Measurements from ENCODE around the gene PTPN9. TPM values are rescaled to one million over a fixed set of nuclear protein-coding genes. Genes with fewer than 3 reads are reported as not detected.
A peak's percentile ranks its signal among the peaks of the same experiment; 100 is the strongest.

PTPN9 gene
- total and polyA plus RNA-seq, 10 of the 15 experiments (the other 5 are each of a cell fraction or from before 2014, with no cell fraction given), result 7.8 to 29.1 (median 18.5) TPM

DNA sequence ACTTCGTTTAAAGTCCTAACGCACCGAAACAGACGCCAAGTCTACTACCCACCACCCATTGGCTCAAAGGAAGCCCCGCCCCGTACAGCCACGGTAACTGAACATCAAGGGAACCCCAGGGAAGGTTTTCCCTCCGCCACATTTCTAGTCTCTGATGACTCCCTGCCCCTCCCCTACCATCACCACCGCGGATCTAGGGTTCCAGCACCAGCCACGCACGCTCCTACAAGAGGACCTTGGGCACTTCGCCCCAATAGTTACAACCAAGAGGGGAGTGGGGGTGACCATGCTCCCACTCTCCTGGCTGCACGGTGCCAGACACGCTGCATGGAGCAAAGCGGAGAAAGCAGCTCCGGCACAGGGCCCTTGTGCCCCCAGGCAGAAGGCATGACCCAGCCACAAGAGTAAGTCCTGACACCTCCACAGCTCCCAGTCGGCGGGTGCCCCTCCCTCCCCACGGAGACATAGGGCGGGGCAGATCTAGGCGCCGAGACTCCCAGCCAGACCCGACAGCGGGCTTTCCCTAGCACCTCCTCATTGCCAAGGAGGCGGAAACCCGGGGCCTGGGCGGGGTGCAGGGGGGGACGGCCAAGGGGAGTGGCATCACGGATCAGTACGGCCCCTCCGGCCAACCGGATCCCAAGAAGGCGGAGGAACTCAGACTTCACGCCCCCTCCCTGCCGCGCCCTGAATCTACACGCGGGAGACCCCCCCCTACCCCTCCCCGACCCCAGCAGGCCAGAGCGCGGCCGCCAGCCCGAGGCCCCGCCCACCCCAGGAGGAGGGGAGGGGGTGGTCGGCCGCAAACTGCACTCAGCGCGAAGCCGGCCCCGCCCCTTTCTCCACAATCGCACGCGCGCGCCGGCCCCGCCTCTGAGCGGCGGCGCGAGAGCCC, 128.6 kb downstream of the PTPN9 start (continued):
- TF ChIP-seq SP1 (IDR thresholded peaks at IDR 0.05; ENCODE audit: low read depth, low read length) (peak; percentile 16), ESRRA (IDR thresholded peaks at IDR 0.05; ENCODE audit: low read length) (no peak), CBX3 (IDR thresholded peaks at IDR 0.05; ENCODE audit: borderline replicate concordance, low read depth) (no peak), SIN3A (IDR thresholded peaks at IDR 0.05; ENCODE audit: low read depth, low read length) (no peak), EED (IDR thresholded peaks at IDR 0.05; ENCODE audit: low read depth) (peak; percentile 31; the same call in 1 of the 2 replicates), HDAC2 (IDR thresholded peaks at IDR 0.05) (no peak), STAT3 (IDR thresholded peaks at IDR 0.05; ENCODE audit: low read depth, low read length) (no peak), MTA2 (IDR thresholded peaks at IDR 0.05; ENCODE audit: low read depth) (no peak; the same call in 1 of the 2 replicates), HDAC6 (IDR thresholded peaks at IDR 0.05; ENCODE audit: unreplicated experiment) (no peak), CHD4 (IDR thresholded peaks at IDR 0.05) (no peak), LARP7 (IDR thresholded peaks at IDR 0.05) (peak; percentile 69; the same call in 1 of the 2 replicates), KAT2A (conservative IDR thresholded peaks at IDR 0.05; ENCODE audit: control insufficient read depth, low read depth, low read length) (no peak), SREBF1 (IDR thresholded peaks at IDR 0.05; ENCODE audit: low read length) (no peak), NR2F1 (conservative IDR thresholded peaks at IDR 0.05) (no peak)
- TF ChIP-seq, protein P1, sequence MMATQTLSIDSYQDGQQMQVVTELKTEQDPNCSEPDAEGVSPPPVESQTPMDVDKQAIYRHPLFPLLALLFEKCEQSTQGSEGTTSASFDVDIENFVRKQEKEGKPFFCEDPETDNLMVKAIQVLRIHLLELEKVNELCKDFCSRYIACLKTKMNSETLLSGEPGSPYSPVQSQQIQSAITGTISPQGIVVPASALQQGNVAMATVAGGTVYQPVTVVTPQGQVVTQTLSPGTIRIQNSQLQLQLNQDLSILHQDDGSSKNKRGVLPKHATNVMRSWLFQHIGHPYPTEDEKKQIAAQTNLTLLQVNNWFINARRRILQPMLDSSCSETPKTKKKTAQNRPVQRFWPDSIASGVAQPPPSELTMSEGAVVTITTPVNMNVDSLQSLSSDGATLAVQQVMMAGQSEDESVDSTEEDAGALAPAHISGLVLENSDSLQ (IDR thresholded peaks at IDR 0.05), result peak; percentile 25; the same call in 1 of the 2 replicates
- TF ChIP-seq, protein P2, sequence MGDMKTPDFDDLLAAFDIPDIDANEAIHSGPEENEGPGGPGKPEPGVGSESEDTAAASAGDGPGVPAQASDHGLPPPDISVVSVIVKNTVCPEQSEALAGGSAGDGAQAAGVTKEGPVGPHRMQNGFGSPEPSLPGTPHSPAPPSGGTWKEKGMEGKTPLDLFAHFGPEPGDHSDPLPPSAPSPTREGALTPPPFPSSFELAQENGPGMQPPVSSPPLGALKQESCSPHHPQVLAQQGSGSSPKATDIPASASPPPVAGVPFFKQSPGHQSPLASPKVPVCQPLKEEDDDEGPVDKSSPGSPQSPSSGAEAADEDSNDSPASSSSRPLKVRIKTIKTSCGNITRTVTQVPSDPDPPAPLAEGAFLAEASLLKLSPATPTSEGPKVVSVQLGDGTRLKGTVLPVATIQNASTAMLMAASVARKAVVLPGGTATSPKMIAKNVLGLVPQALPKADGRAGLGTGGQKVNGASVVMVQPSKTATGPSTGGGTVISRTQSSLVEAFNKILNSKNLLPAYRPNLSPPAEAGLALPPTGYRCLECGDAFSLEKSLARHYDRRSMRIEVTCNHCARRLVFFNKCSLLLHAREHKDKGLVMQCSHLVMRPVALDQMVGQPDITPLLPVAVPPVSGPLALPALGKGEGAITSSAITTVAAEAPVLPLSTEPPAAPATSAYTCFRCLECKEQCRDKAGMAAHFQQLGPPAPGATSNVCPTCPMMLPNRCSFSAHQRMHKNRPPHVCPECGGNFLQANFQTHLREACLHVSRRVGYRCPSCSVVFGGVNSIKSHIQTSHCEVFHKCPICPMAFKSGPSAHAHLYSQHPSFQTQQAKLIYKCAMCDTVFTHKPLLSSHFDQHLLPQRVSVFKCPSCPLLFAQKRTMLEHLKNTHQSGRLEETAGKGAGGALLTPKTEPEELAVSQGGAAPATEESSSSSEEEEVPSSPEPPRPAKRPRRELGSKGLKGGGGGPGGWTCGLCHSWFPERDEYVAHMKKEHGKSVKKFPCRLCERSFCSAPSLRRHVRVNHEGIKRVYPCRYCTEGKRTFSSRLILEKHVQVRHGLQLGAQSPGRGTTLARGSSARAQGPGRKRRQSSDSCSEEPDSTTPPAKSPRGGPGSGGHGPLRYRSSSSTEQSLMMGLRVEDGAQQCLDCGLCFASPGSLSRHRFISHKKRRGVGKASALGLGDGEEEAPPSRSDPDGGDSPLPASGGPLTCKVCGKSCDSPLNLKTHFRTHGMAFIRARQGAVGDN (IDR thresholded peaks at IDR 0.05), result no peak
- TF ChIP-seq, protein P3, sequence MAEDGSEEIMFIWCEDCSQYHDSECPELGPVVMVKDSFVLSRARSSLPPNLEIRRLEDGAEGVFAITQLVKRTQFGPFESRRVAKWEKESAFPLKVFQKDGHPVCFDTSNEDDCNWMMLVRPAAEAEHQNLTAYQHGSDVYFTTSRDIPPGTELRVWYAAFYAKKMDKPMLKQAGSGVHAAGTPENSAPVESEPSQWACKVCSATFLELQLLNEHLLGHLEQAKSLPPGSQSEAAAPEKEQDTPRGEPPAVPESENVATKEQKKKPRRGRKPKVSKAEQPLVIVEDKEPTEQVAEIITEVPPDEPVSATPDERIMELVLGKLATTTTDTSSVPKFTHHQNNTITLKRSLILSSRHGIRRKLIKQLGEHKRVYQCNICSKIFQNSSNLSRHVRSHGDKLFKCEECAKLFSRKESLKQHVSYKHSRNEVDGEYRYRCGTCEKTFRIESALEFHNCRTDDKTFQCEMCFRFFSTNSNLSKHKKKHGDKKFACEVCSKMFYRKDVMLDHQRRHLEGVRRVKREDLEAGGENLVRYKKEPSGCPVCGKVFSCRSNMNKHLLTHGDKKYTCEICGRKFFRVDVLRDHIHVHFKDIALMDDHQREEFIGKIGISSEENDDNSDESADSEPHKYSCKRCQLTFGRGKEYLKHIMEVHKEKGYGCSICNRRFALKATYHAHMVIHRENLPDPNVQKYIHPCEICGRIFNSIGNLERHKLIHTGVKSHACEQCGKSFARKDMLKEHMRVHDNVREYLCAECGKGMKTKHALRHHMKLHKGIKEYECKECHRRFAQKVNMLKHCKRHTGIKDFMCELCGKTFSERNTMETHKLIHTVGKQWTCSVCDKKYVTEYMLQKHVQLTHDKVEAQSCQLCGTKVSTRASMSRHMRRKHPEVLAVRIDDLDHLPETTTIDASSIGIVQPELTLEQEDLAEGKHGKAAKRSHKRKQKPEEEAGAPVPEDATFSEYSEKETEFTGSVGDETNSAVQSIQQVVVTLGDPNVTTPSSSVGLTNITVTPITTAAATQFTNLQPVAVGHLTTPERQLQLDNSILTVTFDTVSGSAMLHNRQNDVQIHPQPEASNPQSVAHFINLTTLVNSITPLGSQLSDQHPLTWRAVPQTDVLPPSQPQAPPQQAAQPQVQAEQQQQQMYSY (CRISPR knock-in tag; IDR thresholded peaks at IDR 0.05), result no peak
- TF ChIP-seq, protein P4, sequence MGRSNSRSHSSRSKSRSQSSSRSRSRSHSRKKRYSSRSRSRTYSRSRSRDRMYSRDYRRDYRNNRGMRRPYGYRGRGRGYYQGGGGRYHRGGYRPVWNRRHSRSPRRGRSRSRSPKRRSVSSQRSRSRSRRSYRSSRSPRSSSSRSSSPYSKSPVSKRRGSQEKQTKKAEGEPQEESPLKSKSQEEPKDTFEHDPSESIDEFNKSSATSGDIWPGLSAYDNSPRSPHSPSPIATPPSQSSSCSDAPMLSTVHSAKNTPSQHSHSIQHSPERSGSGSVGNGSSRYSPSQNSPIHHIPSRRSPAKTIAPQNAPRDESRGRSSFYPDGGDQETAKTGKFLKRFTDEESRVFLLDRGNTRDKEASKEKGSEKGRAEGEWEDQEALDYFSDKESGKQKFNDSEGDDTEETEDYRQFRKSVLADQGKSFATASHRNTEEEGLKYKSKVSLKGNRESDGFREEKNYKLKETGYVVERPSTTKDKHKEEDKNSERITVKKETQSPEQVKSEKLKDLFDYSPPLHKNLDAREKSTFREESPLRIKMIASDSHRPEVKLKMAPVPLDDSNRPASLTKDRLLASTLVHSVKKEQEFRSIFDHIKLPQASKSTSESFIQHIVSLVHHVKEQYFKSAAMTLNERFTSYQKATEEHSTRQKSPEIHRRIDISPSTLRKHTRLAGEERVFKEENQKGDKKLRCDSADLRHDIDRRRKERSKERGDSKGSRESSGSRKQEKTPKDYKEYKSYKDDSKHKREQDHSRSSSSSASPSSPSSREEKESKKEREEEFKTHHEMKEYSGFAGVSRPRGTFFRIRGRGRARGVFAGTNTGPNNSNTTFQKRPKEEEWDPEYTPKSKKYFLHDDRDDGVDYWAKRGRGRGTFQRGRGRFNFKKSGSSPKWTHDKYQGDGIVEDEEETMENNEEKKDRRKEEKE (IDR thresholded peaks at IDR 0.05), result no peak
